HG02840 (cell line): ENCODE results near the gene SIN3A.
A peak's percentile ranks its signal among the peaks of the same experiment; 100 is the strongest.
"Not testable (repeated sequence)": the region's sequence is repeated elsewhere in the genome, so short reads cannot be mapped to it uniquely, and the experiment has no call there.

Source experiments
- ATAC-seq: cut with Tn5 transposase; IDR thresholded peaks from one replicate; pipeline ENCODE4 v1.9.1; 2021; ENCODE audit warnings: mild to moderate bottlenecking, moderate library complexity, moderate number of reproducible peaks; ENCODE audit not compliant: unreplicated experiment, low FRiP score

The SIN3A gene

DNA sequence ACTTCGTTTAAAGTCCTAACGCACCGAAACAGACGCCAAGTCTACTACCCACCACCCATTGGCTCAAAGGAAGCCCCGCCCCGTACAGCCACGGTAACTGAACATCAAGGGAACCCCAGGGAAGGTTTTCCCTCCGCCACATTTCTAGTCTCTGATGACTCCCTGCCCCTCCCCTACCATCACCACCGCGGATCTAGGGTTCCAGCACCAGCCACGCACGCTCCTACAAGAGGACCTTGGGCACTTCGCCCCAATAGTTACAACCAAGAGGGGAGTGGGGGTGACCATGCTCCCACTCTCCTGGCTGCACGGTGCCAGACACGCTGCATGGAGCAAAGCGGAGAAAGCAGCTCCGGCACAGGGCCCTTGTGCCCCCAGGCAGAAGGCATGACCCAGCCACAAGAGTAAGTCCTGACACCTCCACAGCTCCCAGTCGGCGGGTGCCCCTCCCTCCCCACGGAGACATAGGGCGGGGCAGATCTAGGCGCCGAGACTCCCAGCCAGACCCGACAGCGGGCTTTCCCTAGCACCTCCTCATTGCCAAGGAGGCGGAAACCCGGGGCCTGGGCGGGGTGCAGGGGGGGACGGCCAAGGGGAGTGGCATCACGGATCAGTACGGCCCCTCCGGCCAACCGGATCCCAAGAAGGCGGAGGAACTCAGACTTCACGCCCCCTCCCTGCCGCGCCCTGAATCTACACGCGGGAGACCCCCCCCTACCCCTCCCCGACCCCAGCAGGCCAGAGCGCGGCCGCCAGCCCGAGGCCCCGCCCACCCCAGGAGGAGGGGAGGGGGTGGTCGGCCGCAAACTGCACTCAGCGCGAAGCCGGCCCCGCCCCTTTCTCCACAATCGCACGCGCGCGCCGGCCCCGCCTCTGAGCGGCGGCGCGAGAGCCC lies 936 bp downstream of the SIN3A start:
- peak; percentile 23 for ATAC-seq

DNA sequence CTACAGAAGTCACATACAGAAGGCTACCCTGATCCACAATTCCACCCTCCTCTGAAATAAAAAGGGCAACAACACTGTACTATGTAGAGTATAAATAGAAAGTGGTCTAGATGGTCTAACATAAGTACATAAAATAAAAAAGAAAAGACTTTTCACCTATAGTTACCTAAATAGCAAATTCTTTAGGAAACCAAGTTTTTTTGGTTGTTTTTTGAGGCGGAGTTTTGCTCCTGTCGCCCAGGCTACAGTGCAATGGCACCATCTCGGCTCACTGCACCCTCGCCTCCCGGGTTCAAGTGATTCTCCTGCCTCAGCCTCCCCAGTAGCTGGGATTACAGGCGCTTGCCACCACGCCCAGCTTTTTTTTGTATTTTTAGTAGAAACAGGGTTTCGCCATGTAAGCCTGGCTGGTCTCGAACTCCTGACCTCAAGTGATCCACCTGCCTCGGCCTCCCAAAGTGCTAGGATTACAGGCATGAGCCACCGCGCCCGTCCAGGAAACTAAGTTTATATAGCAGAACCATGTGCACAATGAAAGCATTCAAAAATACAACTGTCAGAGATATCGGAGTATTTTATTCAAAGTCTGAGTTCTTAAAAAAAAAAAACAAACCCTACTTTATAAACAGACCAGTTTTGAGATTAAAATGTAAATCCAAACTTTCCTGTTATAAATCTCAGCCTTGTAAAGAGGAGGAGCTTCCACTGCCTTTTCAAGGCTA lies 1.7 kb downstream of the SIN3A start:
- ATAC-seq = no peak

DNA sequence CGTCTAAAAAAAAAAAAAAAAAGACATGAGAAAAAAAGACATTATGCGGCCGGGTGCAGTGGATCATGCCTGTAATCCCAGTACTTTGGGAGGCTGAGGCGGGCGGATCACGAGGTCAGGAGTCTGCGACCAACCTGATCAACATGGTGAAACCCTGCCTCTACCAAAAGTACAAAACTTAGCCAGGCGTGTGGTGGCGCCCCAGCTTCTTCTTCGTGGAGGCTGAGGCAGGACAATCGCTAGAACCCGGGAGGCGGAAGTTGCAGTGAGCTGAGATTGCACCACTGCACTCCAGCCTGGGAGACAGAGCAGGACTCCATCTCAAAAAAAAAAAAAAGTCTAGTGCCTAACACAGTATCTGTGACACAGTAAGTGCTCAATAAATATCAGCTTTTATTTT lies 3.3 kb downstream of the SIN3A start:
- not testable (repeated sequence) for ATAC-seq

DNA sequence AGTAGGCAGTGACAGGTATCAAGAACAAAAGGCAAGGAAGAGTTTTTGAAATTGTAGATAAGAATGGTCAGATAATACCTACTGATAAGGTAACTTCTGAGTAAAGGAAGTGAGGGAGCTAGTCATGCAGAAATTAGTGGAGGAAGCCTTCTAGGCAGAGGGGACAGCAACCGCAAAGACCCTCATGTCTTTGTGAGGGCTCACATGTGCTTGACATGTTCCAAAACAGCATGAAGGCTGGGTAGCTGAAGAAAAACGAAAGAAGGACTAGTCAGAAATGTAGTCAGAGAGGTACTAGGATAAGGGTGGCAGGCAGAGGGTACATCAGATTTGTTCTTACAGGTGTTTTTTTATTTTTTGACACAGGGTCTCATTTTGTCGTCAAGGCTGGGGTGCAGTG lies 5.3 kb downstream of the SIN3A start:
- no peak for ATAC-seq

DNA sequence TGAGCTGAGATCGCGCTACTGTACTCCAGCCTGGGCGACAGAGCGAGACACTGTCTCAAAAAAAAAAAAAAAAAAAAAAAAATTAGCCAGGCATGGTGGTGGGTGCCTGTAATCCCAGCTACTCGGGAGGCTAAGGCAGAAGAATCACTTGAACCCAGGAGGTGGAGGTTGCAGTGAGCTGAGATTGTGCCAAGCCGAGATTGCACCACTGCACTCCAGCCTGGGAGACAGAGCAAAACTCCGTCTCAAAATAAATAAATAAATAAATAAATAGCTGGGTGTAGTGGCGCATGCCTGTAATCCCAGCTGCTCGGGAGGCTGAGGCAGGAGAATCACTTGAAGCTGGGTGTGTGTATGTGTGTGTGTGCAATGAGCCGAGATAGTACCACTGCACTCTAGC lies 6.2 kb downstream of the SIN3A start:
- not testable (repeated sequence) for ATAC-seq

DNA sequence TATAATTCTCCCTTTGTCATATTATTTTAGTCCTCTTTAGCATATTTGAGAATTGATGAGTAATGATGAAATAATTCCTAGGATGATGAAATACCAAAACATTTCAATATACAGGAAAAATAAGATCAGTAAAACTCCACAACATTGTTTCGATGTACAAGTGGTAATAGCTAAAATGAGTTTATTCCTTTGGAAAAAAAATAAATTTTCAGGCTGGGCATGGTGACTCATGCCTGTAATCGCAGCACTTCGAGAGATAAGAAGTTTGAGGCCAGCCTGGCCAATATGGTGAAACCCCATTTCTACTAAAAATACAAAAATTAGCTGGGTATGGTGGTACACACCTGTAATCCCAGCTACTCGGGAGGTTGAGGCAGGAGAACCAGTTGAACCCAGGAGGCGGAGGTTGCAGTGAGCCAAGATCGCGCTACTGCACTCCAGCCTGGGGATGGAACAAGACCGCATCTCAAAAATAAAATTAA lies 7.5 kb downstream of the SIN3A start:
- ATAC-seq = not testable (repeated sequence)

DNA sequence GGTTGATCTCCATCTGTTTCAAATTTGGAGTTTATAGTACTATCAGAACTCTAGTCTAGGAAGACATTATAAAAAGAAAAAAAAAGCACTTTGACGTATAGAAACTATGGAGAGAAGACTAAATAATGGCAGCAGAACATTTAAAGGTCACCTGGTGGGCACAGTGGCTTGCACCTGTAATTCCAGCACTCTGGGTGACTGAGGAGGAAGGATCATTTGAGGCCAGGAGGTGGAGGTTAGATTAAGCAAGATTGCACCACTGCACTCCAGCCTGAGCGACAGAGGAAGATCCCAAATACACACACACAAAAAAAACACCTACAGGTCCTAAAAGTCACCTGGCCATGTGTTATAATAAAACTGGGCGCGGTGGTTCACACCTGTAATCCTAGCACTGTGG lies 13.8 kb downstream of the SIN3A start:
- ATAC-seq = no peak

DNA sequence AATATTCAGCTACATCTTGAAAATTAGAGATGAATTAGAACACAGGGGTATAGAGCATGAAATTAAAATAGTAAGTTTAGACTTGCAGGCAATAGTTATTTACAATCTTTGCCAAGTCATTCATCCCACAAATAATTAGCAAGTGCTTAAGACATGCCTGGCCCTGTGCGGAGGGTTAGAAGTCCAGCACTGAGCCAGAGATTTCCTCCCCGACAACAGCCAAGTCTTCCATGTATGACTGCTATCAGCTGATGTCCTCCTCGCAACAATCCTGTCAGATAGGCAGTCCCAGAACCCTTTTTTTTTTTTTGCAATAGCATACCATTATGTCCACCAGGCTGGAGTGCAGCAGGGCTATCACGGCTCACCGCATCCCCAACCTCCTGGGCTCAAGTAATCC lies 14.6 kb downstream of the SIN3A start:
- no peak for ATAC-seq

DNA sequence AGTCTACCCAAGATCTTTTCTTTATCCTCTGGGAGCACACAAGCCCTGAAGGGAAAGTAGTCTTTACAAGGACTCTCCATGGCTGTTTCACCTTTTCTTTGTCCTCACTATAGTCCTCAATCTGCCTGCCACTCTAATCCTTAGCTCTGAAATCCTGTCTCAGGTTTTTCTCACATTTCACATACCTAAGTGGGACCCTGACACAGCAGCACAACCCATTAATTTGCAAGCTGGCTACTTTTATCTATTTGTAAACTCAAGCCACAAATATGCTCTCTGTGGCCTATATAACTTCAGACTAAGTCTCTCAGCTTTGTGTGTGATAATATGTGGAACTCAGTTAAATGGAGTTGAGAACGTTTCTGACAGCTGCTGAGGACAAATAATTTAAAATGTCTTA lies 19.8 kb downstream of the SIN3A start:
- ATAC-seq = no peak

DNA sequence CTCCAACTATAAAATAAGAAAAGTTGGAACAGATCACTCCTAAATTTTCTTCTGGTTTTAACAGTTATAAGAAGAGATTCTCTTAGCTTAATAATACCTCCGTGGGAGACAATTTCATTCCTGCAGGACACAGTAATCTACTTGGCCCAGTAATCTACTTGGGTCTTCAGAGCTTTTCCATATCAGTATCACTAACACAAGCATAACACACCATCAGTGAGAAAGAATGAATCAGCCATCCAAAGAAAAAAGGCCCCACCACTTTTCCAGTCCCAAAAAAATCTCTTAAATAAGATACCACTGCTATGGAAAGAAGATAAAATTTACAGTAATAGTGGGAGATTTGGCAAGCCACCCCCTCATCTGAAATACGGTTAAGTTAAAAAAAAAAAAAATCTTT lies 20.2 kb downstream of the SIN3A start:
- ATAC-seq = no peak

DNA sequence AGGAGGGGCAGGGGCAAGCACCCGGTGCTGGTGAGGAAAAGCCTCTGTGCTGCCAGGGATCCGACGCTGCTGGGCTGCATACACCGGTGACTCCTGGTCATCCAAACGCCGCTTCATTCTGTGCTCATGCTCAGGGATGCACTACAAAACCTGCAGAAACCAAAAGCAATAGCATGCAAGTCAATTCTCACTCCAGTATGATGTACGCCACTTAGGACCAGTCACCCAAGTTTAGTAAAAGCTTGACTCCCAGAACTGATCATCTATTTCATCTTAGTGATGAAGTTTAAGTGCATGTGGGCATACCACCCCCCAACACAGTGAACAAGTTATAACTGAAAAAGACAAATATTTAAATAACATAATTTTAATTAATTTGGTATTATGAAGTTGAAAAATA lies 21.2 kb downstream of the SIN3A start:
- ATAC-seq = no peak

DNA sequence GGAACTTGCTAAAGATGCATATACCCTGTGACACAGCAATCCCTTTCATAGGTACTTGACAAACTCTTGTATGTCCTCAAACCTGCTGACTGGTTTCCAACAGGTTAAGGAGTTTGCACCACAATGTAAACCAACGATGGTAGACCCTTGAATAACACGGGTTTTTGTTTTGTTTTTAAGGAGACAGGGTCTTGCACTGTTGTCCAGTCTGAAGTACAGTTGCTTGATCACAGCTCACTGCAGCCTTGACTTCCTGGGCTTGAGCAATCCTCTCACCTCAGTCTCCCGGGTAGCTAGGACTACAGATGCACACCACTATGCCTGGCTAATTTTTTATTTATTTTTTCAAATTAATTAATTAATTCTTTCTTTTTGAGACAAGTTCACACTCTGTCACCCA lies 23.3 kb downstream of the SIN3A start:
- no peak for ATAC-seq

DNA sequence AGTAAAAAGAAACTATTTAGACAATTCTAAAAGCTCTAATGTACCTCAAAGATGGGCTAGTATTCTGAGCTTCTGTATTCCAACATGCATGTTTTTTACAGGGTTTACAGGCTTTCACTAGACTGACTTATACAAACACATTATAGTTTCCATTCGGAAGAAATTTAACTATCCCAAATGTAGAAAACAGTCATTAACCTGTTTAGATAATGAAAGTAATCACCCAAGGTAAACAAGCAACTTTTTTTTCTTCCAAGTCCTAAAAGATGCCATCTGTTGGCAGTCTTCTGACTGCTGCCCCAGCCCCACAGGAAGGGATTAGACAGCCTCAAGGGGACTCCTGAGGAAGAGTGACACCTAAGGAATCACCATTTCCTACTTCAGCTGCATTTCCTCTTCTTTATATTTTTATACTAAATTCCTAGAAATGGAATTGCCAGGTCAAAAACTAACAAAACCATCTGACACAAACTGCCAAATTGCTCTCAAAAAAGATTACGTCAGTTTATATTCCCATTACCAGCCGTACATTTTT lies 25.5 kb downstream of the SIN3A start:
- ATAC-seq = no peak

DNA sequence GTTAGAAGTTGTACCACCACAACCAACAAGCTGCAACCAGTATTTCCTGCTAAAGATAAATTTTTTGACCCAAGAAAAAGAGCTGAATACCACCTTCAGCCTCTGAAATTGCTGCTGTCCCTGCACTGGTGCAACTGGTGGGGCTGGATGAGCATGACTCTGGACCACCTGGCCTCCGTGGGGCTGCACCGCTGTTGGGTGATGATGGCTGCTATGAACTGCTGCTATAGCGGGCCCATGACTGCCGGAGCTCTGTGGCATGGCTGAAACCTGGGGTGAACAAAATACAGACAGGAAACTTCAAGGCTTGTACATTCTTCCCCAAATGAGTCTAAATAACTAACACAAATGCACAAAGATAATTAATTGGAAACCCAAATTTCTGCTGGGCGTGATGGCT lies 28.9 kb downstream of the SIN3A start:
- ATAC-seq = no peak

DNA sequence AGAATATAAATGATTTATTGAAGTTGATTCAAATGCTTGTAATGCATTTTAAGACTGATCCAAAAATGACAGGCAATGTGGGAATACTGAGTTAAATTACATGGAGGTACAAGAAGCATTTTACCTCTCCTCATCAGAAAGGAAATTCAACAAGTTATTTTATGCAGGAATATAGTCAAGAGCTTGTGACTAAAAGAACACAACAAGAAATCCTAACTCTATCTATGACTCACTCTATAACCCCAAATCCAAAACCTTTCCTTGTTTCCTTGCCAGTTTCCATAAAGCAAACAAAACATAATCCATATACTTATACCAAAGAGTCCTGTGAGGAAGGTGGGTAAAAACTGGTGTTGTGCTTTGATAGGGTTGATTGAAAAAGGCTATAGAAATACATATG lies 30.8 kb downstream of the SIN3A start:
- ATAC-seq = no peak

DNA sequence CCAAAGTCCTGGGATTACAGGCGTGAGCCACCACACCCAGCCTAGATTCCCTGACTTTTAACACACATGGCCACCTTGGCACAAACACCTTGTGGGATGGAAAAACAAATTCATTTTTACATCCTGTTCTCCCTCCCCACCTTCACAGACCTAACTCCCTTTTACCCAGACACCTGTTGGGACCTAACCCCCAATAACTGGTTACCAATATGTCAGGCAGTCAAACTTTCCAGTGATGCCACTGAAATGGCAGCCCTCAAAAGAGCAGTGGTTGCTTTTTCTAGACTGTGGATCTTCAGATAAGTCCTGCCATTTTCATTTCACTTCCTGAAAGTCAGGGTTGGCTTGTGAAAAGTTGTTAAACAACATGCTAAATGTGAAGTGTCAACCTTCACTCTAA lies 34.9 kb downstream of the SIN3A start:
- no peak for ATAC-seq

DNA sequence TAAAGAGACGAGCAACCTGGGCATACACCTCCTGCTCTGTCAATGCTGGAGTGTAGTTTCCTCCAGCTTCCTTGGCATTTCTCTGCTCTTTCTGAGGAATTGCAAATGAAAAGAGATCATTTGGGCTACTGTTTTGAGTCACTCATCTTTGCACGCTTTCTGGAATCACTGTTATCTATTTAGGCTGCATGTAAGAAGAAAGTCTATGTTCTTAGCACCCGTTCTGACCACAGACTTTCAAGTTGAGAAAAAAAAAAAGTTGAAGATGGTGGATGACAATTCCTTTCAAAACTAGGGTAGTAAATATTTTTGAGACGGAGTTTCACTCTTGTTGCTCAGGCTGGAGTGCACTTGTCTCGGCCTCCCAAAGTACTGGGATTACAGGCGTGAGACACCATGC lies 41.3 kb downstream of the SIN3A start:
- ATAC-seq = no peak

DNA sequence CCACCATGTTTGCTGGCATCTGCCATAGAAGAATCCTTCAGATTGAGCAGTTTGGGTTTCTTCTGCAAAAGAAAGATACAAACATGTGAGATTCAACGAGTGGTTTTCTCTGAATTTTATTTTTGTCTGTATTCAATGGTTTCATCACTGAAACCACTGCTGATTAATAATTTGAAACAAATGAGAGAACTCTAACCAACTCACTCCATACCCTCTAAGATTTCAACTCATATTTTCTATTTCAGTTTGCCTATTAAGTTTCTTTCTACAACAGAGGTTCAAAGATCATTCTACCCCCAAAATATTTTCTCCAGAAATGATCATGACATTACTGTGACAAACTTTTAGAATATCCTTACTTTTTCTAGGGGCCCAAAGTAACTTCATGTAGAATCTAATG lies 44.4 kb downstream of the SIN3A start:
- no peak for ATAC-seq

DNA sequence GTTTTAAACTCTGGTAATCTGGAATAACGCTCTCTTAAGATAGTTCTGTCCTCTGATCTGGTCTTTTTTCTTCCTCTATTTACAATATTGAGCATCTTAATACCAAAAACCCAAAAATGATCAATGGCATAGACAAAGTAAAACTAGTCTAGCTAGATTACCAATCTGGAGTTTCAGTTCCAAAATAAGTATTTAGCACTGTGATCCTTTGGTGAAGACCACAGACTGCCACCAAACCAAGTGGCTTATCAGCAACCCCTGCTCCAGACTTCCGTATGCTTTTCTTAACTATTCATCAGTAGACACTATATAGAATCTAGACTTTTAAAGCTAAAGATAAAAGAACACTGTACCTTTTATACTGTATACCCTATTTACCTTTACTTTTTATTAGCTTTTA lies 47.6 kb downstream of the SIN3A start:
- ATAC-seq = no peak

DNA sequence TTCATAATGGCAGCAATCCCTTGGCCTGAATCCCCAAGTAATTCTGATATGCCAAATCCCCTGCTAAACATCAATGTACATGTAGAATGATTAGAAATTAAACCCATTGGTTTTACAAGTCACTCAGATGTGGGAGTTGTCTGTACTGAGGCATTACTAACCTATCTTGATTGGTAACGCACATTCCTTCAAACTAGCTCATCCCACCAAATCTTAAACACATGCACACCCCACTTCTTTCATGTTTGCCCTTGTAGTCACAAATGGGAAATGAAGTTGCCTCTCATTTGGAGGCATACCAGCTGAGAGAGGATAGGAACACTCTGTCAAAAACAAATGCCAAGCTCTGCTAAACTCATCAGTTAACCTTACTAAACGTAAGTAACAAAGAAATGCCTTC lies 54.0 kb downstream of the SIN3A start:
- no peak for ATAC-seq

DNA sequence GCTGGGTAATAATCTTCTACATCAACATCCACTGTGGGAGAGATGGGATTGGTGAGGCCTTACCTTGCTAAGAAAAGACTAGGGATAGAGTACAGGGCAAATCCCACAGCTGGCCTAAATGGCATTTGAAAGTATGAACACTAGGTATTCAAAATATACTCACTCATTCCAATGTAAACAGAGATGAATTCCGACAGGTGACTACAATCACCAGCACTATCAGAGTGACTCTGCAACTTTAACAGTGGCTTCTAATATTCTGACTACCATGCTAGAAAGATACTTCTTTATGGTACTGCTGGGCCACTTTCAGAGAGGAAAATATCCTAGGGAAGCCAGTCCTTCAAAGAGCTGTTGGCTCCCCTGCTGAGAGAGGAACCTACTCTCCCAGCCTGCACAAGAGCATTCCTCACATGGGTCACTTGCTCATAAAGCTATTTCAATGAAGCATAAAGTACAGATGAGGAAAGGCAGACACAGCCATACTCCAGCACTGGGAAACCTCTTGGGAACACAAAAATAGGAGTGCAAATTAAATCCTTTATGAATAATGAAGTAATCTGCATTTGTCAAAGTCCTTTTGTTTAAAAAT lies 61.6 kb downstream of the SIN3A start:
- no peak for ATAC-seq
